DND-41 (cell line): ENCODE measurements around the gene MAST4.

Experiments
- CTCF ChIP-seq: IDR thresholded peaks from 2 replicates; pipeline ENCODE4 v1.5.1; 2012; ENCODE audit warnings: borderline replicate concordance, low read length, moderate library complexity, mild to moderate bottlenecking; ENCODE audit not compliant: poor library complexity, severe bottlenecking; ENCODE audit errors: extremely low read depth
- EZH2 ChIP-seq: IDR thresholded peaks from 3 replicates; pipeline ENCODE4 v1.6.1; 2012; ENCODE audit warnings: borderline replicate concordance, low read depth, mild to moderate bottlenecking, moderate library complexity, low read length, inconsistent platforms; ENCODE audit not compliant: severe bottlenecking

- TF ChIP-seq CTCF, result no peak
- no peak for TF ChIP-seq EZH2
These were observed 352.9 kb downstream of the MAST4 start for GRCh38 chr5:66949066-66949465.
